Measurements from ENCODE around the gene CHADL. TPM values are rescaled to one million over a fixed set of nuclear protein-coding genes. Genes with fewer than 3 reads are reported as not detected.

The CHADL gene
- total and polyA plus RNA-seq, 12 donors: 4.5 to 46.6 (median 10.6) TPM

- H3K36me3 ChIP-seq: peaks cover 0 to 100% (median 32%) of the 10 kb centered on the region in 9 donors
- 83 to 85% methylated on average over 11 of the region's 11 CpGs for WGBS, 2 donors
- no peaks in the 10 kb centered on the region for H3K9me3 ChIP-seq
- peaks cover 0 to 34% (median 12%) of the 10 kb centered on the region in 9 donors for H3K4me1 ChIP-seq
- H3K27me3 ChIP-seq: no peaks in the 10 kb centered on the region
- ATAC-seq: no peak
- no peak for DNase-seq
- peak overlapping the region in 1 of 10 donors; percentile 35 for H3K27ac ChIP-seq
- no peak for TF ChIP-seq CTCF (IDR thresholded peaks at IDR 0.05)
- intact Hi-C loops (cut with DNase I): no loop called here
- no peak overlapping the region for H3K4me3 ChIP-seq
Observed at GRCh38 chr22:41257696-41258095, 17.0 kb upstream of the CHADL start.

GRCh38 chr22:41256254-41257253 is 15.8 kb upstream of the CHADL start:
- no peak for TF ChIP-seq CTCF (IDR thresholded peaks at IDR 0.05)
- peak in 1 of 2 donors; percentile 23 for DNase-seq
- Histone ChIP-seq H3K9me3 (no peaks in the 10 kb centered on the region), H3K4me1 (peaks cover 0 to 27% (median 11%) of the 10 kb centered on the region in 9 donors), H3K27ac (no peak overlapping the region), H3K27me3 (no peaks in the 10 kb centered on the region), H3K36me3 (peaks cover 0 to 100% (median 29%) of the 10 kb centered on the region in 9 donors), H3K4me3 (no peak overlapping the region)
- intact Hi-C loops (cut with DNase I): no loop called here
- 75 to 78% methylated on average over 20 of the region's 20 CpGs for WGBS, 2 donors
- no peak for ATAC-seq

GRCh38 chr22:41254230-41254629 is 13.5 kb upstream of the CHADL start:
- Histone ChIP-seq H3K4me1 (peaks cover 0 to 16% (median 0%) of the 10 kb centered on the region in 9 donors), H3K9me3 (no peaks in the 10 kb centered on the region), H3K4me3 (no peak overlapping the region), H3K27me3 (no peaks in the 10 kb centered on the region), H3K36me3 (peaks cover 0 to 100% (median 52%) of the 10 kb centered on the region in 9 donors), H3K27ac (no peak overlapping the region)
- DNase-seq: no peak
- intact Hi-C loops (cut with DNase I): no loop called here
- WGBS, 2 donors: 86 to 94% methylated on average over 7 of the region's 7 CpGs
- no peak for ATAC-seq
- no peak for TF ChIP-seq CTCF (IDR thresholded peaks at IDR 0.05)

- ATAC-seq: no peak
- peaks cover 0 to 100% (median 57%) of the 10 kb centered on the region in 9 donors for H3K36me3 ChIP-seq
- intact Hi-C loops (cut with DNase I): no loop called here
- peaks cover 0 to 20% (median 7%) of the 10 kb centered on the region in 9 donors for H3K4me1 ChIP-seq
- TF ChIP-seq CTCF (IDR thresholded peaks at IDR 0.05): no peak
- H3K27ac ChIP-seq: no peak overlapping the region
- H3K27me3 ChIP-seq: no peaks in the 10 kb centered on the region
- WGBS, 2 donors: 94% methylated on average over 8 of the region's 8 CpGs
- no peaks in the 10 kb centered on the region for H3K9me3 ChIP-seq
- no peak for DNase-seq
- no peak overlapping the region for H3K4me3 ChIP-seq
Observed at GRCh38 chr22:41252365-41252764, 11.6 kb upstream of the CHADL start.

Data from heart right ventricle (tissue), 16 donors.